Heart left ventricle (tissue), 13 donors: ENCODE data around the gene DAPK2.

Source experiments
- POLR2A ChIP-seq, 2 donors: fragments of 450-650 bp; IDR thresholded peaks; one replicate each; pipeline ENCODE4 v1.6.1; 2017; ENCODE audit warnings: antibody characterized with exemption in 2 of 2, mild to moderate bottlenecking in 2 of 2, moderate library complexity in 2 of 2
- TF ChIP-seq, protein P1 (sequence below), 12 donors: fragments of 200-600 bp; sonication (generic) in 4 of 12; IDR thresholded peaks; one replicate each; pipeline versions ENCODE4 v1.5.0 to v1.8.0; 2018 to 2022; ENCODE audit warnings: antibody characterized with exemption in 12 of 12, mild to moderate bottlenecking in 5 of 12
- donor health status: ischemic (EF 13 %, LVEDD 7.1; RV severe dilation, severe dysfunction).
- donor health status: DM: no; HTN: yes; CAD: no.
- donor health status: DM: no; HTN: no; CAD: no.
- donor health status: ischemic (EF 25% LVEDD 6.9; RV normal size, moderate dysfunction).
- donor health status: ischemic (EF 25% LVEDD 5.7; RV mildly dilated, moderate dysfunction).
- donor health status: ischemic (EF 35%, LVEDD 5.7; RV mildly dilated, moderate dysfunction).
- donor health status: nonischemic (EF 11% LVEDD 7.7; RV severe dilation, severe dysfunction).
- donor health status: DM: yes; HTN: yes; CAD: no.
- donor health status: PGD.
- donor health status: ischemic (EF 29% LVEDD 5.4; RV normal size, mild dysfunction).
- donor health status: nonischemic (EF 23%, LVEDD 6.1; RV moderate dilation, normal function).

DNA sequence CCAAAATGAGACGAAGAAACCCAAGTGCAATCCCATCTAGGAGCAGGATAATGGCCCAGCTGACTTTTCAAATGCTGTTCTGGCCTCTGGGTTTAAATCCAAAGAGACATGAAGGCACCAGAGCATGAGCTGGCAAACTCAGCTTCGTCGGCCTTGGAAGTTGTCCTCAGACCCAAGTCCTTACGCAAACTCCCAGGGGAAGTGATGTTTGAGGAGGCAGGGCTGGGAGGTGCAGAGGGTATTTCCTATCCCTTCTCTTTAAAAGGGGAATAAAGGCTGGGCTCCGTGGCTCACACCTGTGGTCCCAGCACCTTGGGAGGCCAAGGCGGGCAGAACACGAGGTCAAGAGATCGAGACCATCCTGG is 143.6 kb downstream of the DAPK2 start:
- TF ChIP-seq, protein P1, sequence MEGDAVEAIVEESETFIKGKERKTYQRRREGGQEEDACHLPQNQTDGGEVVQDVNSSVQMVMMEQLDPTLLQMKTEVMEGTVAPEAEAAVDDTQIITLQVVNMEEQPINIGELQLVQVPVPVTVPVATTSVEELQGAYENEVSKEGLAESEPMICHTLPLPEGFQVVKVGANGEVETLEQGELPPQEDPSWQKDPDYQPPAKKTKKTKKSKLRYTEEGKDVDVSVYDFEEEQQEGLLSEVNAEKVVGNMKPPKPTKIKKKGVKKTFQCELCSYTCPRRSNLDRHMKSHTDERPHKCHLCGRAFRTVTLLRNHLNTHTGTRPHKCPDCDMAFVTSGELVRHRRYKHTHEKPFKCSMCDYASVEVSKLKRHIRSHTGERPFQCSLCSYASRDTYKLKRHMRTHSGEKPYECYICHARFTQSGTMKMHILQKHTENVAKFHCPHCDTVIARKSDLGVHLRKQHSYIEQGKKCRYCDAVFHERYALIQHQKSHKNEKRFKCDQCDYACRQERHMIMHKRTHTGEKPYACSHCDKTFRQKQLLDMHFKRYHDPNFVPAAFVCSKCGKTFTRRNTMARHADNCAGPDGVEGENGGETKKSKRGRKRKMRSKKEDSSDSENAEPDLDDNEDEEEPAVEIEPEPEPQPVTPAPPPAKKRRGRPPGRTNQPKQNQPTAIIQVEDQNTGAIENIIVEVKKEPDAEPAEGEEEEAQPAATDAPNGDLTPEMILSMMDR (IDR thresholded peaks at IDR 0.05): no peak
- no peak for TF ChIP-seq POLR2A (IDR thresholded peaks at IDR 0.05)
